ENCODE measurements around the gene MTIF3.

Gene MTIF3

GRCh38 chr13:27455331-27455855 is 5.0 kb upstream of the MTIF3 start:
- DNase-seq (ENCODE audit: low spot score), result no peak

- no peak for DNase-seq (ENCODE audit: low spot score)
Observed at GRCh38 chr13:27450921-27451471, 632 bp upstream of the MTIF3 start.

- DNase-seq (ENCODE audit: low spot score), result no peak
Observed at GRCh38 chr13:27449081-27449603, 1.2 kb downstream of the MTIF3 start.

GRCh38 chr13:27448308-27448707 is 2.1 kb downstream of the MTIF3 start:
- DNase-seq (ENCODE audit: low spot score), result no peak

GRCh38 chr13:27446986-27447583 is 3.3 kb downstream of the MTIF3 start:
- DNase-seq (ENCODE audit: low spot score), result peak; percentile 55

- no peak for DNase-seq (ENCODE audit: low spot score)
Observed at GRCh38 chr13:27442797-27443196, 7.6 kb downstream of the MTIF3 start.

- DNase-seq (ENCODE audit: low spot score), result no peak
Observed at GRCh38 chr13:27442071-27442647, 8.2 kb downstream of the MTIF3 start.

GRCh38 chr13:27440408-27440807 is 10.0 kb downstream of the MTIF3 start:
- DNase-seq (ENCODE audit: low spot score), result no peak

- no peak for DNase-seq (ENCODE audit: low spot score)
Observed at GRCh38 chr13:27437126-27437525, 13.2 kb downstream of the MTIF3 start.

GRCh38 chr13:27432611-27433210 is 17.7 kb downstream of the MTIF3 start:
- DNase-seq (ENCODE audit: low spot score), result no peak

- no peak for DNase-seq (ENCODE audit: low spot score)
Observed at GRCh38 chr13:27432180-27432579, 18.2 kb downstream of the MTIF3 start.

GRCh38 chr13:27428160-27428559 is 22.2 kb downstream of the MTIF3 start:
- DNase-seq (ENCODE audit: low spot score), result no peak

- no peak for DNase-seq (ENCODE audit: low spot score)
Observed at GRCh38 chr13:27427641-27428040, 22.7 kb downstream of the MTIF3 start.

GRCh38 chr13:27425918-27426630 is 24.3 kb downstream of the MTIF3 start:
- peak; percentile 83 for DNase-seq (ENCODE audit: low spot score)

GRCh38 chr13:27425158-27425917 is 25.0 kb downstream of the MTIF3 start:
- no peak for DNase-seq (ENCODE audit: low spot score)

GRCh38 chr13:27424246-27425157 is 25.9 kb downstream of the MTIF3 start, which contains the start of gene GTF3A:
Gene GTF3A (plus strand): TSS chr13:27424619.
- peak; percentile 83 for DNase-seq (ENCODE audit: low spot score)

GRCh38 chr13:27423333-27423732 is 27.0 kb downstream of the MTIF3 start:
- DNase-seq (ENCODE audit: low spot score), result no peak

- no peak for DNase-seq (ENCODE audit: low spot score)
Observed at GRCh38 chr13:27421101-27421871, 29.1 kb downstream of the MTIF3 start.

GRCh38 chr13:27419328-27419727 is 31.0 kb downstream of the MTIF3 start:
- no peak for DNase-seq (ENCODE audit: low spot score)

- DNase-seq (ENCODE audit: low spot score), result no peak
Observed at GRCh38 chr13:27415116-27415515, 35.2 kb downstream of the MTIF3 start.
